GM20000 (cell line): Measurements from ENCODE around the gene PLEKHO1.
"Not testable (repeated sequence)": the region's sequence is repeated elsewhere in the genome, so short reads cannot be mapped to it uniquely, and the experiment has no call there.

Experiments used
- DNase-seq: peaks from one replicate; pipeline ENCODE4 v3.0.0; 2012; ENCODE audit warnings: low spot score
- TF ChIP-seq, protein P1 (sequence below): IDR thresholded peaks from 2 replicates; pipeline ENCODE4 v1.5.1; 2012; ENCODE audit warnings: mild to moderate bottlenecking, control low read depth; ENCODE audit errors: extremely low read depth, missing control alignments

PLEKHO1 gene

DNA sequence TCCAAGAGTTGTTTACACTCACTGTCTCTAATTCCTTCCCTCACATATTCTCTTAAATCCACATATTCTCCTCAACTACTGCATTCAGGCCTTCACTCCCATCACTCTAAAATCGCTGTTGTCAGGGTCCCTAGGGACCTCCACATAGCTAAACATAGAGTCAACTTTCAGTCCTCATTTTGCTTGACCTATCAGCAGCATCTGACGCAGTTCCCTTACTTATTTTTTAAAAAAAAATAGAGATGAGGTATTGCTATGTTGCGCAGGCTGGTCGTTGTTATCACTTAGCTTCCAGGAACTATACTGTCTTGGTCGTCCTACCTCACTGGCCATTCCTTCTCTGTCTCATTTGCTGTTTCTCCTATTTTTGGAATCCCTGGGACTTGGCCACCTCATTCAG, 11.7 kb upstream of the PLEKHO1 start:
- no peak for DNase-seq
- TF ChIP-seq, protein P1, sequence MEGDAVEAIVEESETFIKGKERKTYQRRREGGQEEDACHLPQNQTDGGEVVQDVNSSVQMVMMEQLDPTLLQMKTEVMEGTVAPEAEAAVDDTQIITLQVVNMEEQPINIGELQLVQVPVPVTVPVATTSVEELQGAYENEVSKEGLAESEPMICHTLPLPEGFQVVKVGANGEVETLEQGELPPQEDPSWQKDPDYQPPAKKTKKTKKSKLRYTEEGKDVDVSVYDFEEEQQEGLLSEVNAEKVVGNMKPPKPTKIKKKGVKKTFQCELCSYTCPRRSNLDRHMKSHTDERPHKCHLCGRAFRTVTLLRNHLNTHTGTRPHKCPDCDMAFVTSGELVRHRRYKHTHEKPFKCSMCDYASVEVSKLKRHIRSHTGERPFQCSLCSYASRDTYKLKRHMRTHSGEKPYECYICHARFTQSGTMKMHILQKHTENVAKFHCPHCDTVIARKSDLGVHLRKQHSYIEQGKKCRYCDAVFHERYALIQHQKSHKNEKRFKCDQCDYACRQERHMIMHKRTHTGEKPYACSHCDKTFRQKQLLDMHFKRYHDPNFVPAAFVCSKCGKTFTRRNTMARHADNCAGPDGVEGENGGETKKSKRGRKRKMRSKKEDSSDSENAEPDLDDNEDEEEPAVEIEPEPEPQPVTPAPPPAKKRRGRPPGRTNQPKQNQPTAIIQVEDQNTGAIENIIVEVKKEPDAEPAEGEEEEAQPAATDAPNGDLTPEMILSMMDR: no peak

DNA sequence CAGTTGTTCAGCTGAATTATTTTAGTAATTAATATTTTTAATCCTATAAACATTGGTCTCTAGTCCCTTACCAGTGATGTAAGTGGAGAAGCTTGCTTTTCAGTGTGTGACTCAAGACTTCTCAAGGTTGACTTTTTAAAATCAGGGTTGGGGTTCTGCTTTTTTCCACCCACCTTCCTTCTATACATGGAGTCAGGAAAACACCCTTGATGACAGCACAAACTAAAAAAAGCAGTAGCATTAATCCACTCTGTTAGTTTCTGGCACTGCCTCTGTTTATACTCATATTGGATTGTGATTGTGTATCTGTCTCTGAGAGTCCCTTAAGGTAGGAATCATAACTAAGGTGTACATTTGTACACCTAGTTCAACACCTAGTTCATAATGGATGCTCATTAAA, 8.3 kb upstream of the PLEKHO1 start:
- TF ChIP-seq, protein P1: no peak
- DNase-seq: no peak

DNA sequence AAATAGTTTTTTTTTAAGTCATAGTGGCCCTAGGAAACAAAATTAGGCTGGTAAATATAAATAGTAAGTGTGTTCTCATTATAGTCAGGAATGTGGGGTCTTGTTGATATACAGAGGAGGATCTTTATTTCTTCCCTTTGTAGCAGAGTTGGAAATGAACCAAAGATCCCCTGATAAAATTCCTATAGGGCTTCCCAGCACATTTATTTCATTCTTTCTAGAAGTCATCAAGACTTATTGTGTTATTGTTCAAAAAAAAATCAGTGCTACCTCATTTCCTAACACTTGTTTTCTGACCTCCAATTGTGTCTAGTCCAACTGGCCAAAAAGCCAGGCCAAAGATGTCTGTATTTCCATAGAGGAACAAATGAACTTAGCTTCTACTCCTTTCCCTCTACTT, 7.6 kb upstream of the PLEKHO1 start:
- TF ChIP-seq, protein P1: no peak
- DNase-seq: no peak

DNA sequence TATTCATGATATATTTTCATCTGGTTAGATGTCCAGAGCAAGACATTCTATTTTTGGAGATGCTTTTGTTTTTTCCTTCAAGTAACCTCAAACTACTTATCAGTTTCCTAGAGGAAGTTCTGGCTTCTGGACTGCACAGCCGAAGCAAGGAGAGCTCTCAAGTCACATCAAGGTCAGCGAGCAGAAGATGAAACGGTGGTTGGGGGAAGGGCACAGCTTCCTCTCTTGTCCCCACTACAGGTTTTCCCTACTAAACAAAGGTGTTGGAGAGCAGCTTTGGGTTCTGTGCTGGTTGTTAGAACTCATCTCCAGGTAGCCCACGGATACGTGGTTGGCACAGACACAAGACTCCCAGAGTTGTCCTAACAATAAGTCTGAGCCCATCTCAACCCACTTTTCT, 5.1 kb upstream of the PLEKHO1 start:
- TF ChIP-seq, protein P1: no peak
- no peak for DNase-seq

DNA sequence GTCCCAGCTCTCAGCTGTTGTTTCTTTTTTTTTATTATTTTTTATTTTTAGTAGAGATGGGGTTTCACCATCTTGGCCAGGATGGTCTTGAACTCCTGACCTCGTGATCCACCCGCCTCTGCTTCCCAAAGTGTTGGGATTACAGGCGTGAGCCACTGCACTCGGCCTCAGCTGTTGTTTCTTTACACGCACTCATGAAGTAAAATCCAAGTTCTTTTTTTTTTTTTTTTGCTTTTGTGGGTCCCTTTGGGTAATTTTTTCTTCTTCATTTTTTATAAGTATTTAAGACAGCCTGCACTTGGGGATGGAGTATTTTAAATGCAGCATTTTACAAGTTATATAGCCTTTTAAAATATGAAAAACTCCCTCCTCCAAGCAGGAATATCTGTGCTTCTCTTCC, 3.7 kb upstream of the PLEKHO1 start:
- DNase-seq: not testable (repeated sequence)

DNA sequence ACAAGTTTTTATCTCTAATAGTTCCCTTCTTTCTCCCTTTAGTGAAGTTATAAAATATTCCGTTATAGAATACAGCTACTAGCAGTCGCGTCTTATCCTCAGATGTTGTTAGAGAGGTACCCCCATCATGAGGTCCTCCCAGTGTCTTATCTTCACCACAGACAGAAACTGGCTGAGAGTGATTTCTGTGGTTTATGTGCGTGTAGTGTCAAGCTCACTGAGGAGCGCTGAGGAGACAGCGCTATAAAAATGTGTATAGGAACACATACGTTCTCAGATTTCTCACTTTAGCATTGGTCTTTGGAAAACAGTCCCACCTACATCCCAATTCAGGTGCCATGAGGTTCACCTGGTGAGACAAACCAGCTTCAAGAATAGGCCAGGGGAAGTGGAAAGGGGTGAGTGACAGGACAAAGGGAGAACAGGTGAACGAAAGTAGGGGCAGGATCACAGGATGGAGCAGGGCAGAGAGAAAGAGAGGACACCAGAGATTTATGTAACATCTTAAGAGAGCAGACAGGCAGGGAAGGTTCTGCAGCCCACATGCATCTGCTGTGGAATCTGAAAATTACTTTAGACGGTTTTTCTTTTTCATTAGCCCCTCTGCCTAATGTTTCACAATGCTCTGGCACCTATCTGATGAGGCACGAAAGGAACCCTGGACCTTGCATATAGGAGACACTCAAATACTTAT, 2.7 kb upstream of the PLEKHO1 start:
- DNase-seq: peak; percentile 6
- TF ChIP-seq, protein P1: no peak

DNA sequence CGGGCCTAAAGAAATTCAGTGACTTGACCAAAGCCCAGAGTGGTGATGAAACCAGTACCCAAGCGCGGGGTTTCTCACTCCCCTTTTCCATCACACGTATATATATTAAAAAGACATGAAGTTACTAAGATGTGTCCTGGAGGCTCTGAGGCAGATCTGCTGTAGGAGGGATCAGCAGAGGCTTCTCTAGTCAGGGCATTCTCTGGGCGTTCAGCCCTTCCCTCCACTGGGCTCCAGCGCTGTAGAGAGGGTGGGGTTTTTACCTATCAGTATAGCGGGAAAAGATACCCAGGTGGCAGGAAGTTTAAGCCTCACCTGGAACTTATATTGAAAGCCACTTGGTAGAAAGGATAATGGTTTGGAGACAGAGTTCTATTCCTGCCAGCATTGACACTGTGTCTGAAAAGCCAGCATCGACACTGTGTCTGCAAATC, 862 bp upstream of the PLEKHO1 start:
- DNase-seq: peak; percentile 45
- TF ChIP-seq, protein P1: no peak
